Lower leg skin (tissue), 4 donors: Measurements from ENCODE around the gene CCDC172. TPM values are rescaled to one million over a fixed set of nuclear protein-coding genes. Genes with fewer than 3 reads are reported as not detected.

Source experiments
- DNase-seq, 2 donors: peaks; one replicate each; pipeline ENCODE4 v3.0.0-alpha.2; 2019; ENCODE audit warnings: low spot score in 2 of 2
- H3K4me3 ChIP-seq: fragments of 200-600 bp; sonication (generic); 2 replicates; pipeline ENCODE4 v1.5.1; 2017; ENCODE audit warnings: mild to moderate bottlenecking, low read depth; ENCODE audit not compliant: poor library complexity, severe bottlenecking
- CTCF ChIP-seq, 3 donors: fragments of 450-650 bp; IDR thresholded peaks; one replicate each; pipeline ENCODE4 v1.5.1; 2016; ENCODE audit warnings: antibody characterized with exemption in 3 of 3, mild to moderate bottlenecking in 3 of 3, moderate library complexity in 2 of 3
- POLR2A ChIP-seq, 2 donors: fragments of 450-650 bp; IDR thresholded peaks; one replicate each; pipeline ENCODE4 v1.6.1; 2016 to 2017; ENCODE audit warnings: antibody characterized with exemption in 2 of 2, mild to moderate bottlenecking in 1 of 2, moderate library complexity in 1 of 2
- WGBS, 2 donors: methylation state at CpG; one replicate each; pipeline ENCODE4 v1.1.5; 2018; 5-methylcytosine and 5-hydroxymethylcytosine counted together
- intact Hi-C: fragments of 100-400 bp; cut with DNase I; formaldehyde crosslinking; loops from one replicate; pipeline ENCODE4 v1.15.0; 2023; ENCODE audit warnings: low total_unique reads
- total RNA-seq, 4 donors: library from RNA; depleted of rRNA; stranded (reverse); fragments of >200 nt; gene quantifications; one replicate each; pipeline ENCODE4 v1.1.0, GENCODE V29; 2016

Gene CCDC172
- total RNA-seq, 4 donors from 2014 or later = not detected

DNA sequence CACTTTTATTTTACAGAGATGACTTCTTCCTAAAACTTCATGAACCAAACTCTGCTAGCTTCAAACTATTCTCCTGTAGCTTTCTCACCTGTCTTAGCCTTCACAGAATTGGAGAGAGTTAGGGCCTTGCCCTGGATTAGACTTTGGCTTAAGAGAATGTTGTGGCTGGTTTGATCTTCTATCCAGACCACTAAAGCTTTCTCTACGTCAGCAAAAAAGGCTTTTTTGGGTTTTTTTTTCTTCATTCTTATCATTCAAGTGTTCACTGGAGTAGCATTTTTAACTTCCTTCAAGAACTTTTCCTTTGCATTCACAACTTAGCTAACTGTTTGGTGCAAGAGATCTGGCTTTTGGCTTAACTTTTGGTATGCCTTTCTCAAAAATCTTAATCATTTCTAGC, 19.3 kb upstream of the CCDC172 start:
- WGBS, 2 donors = 74 to 86% methylated on average over 1 of the region's 1 CpG
- intact Hi-C loops = no loop called here
- H3K4me3 ChIP-seq = no peak overlapping the region
- DNase-seq = no peak
- no peak for TF ChIP-seq CTCF (IDR thresholded peaks at IDR 0.05)

GRCh38 chr10:116306847-116307246, 17.4 kb upstream of the CCDC172 start:
- no peak overlapping the region for H3K4me3 ChIP-seq
- DNase-seq = no peak
- 54 to 72% methylated on average over 2 of the region's 2 CpGs for WGBS, 2 donors
- TF ChIP-seq CTCF (IDR thresholded peaks at IDR 0.05) (no peak), POLR2A (IDR thresholded peaks at IDR 0.05) (no peak)
- intact Hi-C loops = no loop called here

- TF ChIP-seq CTCF (IDR thresholded peaks at IDR 0.05) = no peak
- TF ChIP-seq POLR2A (IDR thresholded peaks at IDR 0.05) = no peak
- no peak for DNase-seq
- WGBS, 2 donors = 54 to 58% methylated on average over 4 of the region's 4 CpGs
Observed at GRCh38 chr10:116307455-116307854, 16.8 kb upstream of the CCDC172 start.

DNA sequence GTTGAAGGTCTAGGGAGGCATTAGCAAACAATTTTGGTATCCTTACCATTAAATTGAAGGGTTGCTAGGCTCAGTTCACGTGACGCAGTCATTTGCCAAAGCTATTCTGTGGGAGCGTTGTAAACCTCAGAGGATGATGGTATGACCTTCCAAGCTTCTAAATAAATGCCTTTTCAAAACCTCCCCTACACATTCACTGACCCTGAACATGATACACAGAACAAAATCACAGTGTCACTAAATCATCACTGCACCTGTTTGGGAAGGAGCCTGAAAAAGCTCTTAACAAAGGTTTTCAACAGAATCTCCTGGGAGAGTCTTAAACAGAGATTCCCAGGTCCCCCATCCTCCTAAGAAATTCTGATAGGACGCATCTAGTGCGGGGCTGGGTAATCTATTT, 13.2 kb upstream of the CCDC172 start:
- WGBS, 2 donors = 93 to 94% methylated on average over 5 of the region's 5 CpGs
- H3K4me3 ChIP-seq = no peak overlapping the region
- TF ChIP-seq POLR2A (IDR thresholded peaks at IDR 0.05) = no peak
- TF ChIP-seq CTCF (IDR thresholded peaks at IDR 0.05) = no peak
- intact Hi-C loops = no loop called here
- DNase-seq = no peak

More at GRCh38 chr10:116307455-116307854, 16.8 kb upstream of the CCDC172 start:
- H3K4me3 ChIP-seq = no peak overlapping the region
- intact Hi-C loops = no loop called here

DNA sequence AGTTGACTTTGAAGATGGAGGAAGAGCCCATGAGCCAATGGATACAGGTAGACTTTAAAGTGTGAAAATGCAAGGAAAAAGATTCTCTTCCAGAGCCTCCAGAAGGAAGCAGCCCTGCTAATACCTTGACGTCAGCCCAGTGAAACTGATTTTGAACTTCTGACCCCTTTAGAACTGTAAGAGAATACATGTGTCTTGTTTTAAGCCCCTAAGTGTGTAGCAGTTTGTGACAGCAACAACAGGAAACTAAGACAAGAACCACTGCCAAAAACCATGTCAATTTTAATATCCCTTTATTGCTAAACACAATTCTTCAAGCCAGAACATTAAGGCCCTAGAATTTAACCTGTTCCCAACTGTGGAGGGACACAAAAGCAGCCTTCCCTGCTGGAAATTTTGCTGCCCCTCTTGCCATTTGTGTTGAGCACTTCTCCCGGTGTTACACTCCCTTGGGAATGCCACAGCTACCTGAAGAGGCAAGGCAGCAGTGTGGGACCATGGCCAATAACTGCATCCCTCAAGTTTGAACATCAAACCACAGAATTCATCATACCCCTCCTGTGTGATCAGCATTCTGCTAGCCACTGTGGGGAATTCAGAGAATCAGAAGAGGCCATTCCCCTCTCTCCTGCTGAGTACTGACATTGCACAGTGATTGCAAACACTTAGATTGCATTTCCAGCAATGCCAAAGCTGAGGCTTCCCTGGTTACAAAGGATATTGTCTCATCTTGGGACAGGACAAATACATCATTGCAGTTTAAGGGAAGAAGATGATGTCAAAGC, 12.3 kb upstream of the CCDC172 start:
- intact Hi-C loops = no loop called here
- 59 to 69% methylated on average over 2 of the region's 2 CpGs for WGBS, 2 donors
- no peak overlapping the region for H3K4me3 ChIP-seq
- no peak for DNase-seq
- no peak for TF ChIP-seq CTCF (IDR thresholded peaks at IDR 0.05)
- TF ChIP-seq POLR2A (IDR thresholded peaks at IDR 0.05) = no peak

GRCh38 chr10:116312548-116312947, 11.7 kb upstream of the CCDC172 start:
- H3K4me3 ChIP-seq = no peak overlapping the region
- WGBS, 2 donors = 90 to 93% methylated on average over 4 of the region's 4 CpGs
- no peak for DNase-seq
- intact Hi-C loops = no loop called here
- no peak for TF ChIP-seq POLR2A (IDR thresholded peaks at IDR 0.05)
- no peak for TF ChIP-seq CTCF (IDR thresholded peaks at IDR 0.05)
